CD14-positive monocyte (primary cell): Measurements from ENCODE around the gene TSHZ2. TPM values are rescaled to one million over a fixed set of nuclear protein-coding genes. Genes with fewer than 3 reads are reported as not detected.

Source experiments
- DNase-seq, 3 donors: peaks; one replicate each; pipeline ENCODE4 v3.0.0-alpha.2; 2011 to 2022
- H2AFZ ChIP-seq: 2 replicates; pipeline ENCODE4 v1.6.0; 2012; ENCODE audit warnings: mild to moderate bottlenecking, low read depth, low read length, inconsistent platforms; ENCODE audit not compliant: insufficient read depth, poor library complexity, severe bottlenecking
- H3K27ac ChIP-seq, 2 donors: 1 replicate in 1 of 2; 2 replicates in 1 of 2; pipeline ENCODE4 v1.5.1; 2012 to 2013; ENCODE audit warnings: low read length in 2 of 2, control low read depth in 1 of 2, inconsistent platforms in 1 of 2, low read depth in 1 of 2, mild to moderate bottlenecking in 1 of 2
- H3K27me3 ChIP-seq, 2 donors: one replicate each; pipeline versions ENCODE4 v1.6.0 to v1.6.1; 2011 to 2013; ENCODE audit warnings: low read length in 2 of 2; ENCODE audit not compliant: control insufficient read depth in 2 of 2, insufficient read depth in 2 of 2
- H3K36me3 ChIP-seq, 2 donors: replicated peaks in 1 of 2; 1 replicate in 1 of 2; 2 replicates in 1 of 2; pipeline versions ENCODE4 v1.5.1 to v1.6.1; 2012 to 2013; ENCODE audit warnings: low read length in 2 of 2, control low read depth in 1 of 2, inconsistent platforms in 1 of 2, mild to moderate bottlenecking in 1 of 2; ENCODE audit not compliant: insufficient read depth in 2 of 2, control insufficient read depth in 1 of 2
- H3K4me1 ChIP-seq, 2 donors: 1 replicate in 1 of 2; 2 replicates in 1 of 2; pipeline versions ENCODE4 v1.5.1 to v1.6.1; 2012 to 2013; ENCODE audit warnings: low read length in 2 of 2, control low read depth in 1 of 2, inconsistent platforms in 1 of 2, mild to moderate bottlenecking in 1 of 2, moderate library complexity in 1 of 2; ENCODE audit not compliant: insufficient read depth in 2 of 2, control insufficient read depth in 1 of 2
- H3K4me2 ChIP-seq: replicated peaks from 2 replicates; pipeline ENCODE3; 2012; ENCODE audit warnings: low read length, moderate library complexity, mild to moderate bottlenecking; ENCODE audit not compliant: poor library complexity, severe bottlenecking; ENCODE audit errors: extremely low read depth
- H3K4me3 ChIP-seq, 3 experiments: fragments of 200-600 bp in 1 of 3; sonication (generic) in 1 of 3; replicated peaks in 1 of 3; 1 replicate in 2 of 3; 2 replicates in 1 of 3; pipeline ENCODE4 v1.5.1; 2011 to 2013; ENCODE audit warnings: low read length in 3 of 3, mild to moderate bottlenecking in 3 of 3, control low read depth in 2 of 3, low read depth in 2 of 3, inconsistent platforms in 1 of 3, moderate library complexity in 1 of 3
- H3K79me2 ChIP-seq: 2 replicates; pipeline ENCODE4 v1.6.0; 2012; ENCODE audit warnings: mild to moderate bottlenecking, control low read depth, inconsistent platforms, low read length, moderate library complexity; ENCODE audit not compliant: insufficient read depth
- H3K9ac ChIP-seq: 2 replicates; pipeline ENCODE4 v1.6.0; 2017; ENCODE audit warnings: low read length, mild to moderate bottlenecking; ENCODE audit not compliant: insufficient read depth, poor library complexity, severe bottlenecking
- H3K9me3 ChIP-seq, 2 donors: replicated peaks in 1 of 2; 1 replicate in 1 of 2; 2 replicates in 1 of 2; pipeline versions ENCODE4 v1.5.1 to v1.6.1; 2012 to 2013; ENCODE audit warnings: low read length in 2 of 2, control low read depth in 1 of 2; ENCODE audit not compliant: control insufficient read depth in 1 of 2, insufficient read depth in 1 of 2
- H4K20me1 ChIP-seq: 2 replicates; pipeline ENCODE4 v1.6.0; 2012; ENCODE audit warnings: mild to moderate bottlenecking, low read length, control low read depth, moderate library complexity; ENCODE audit not compliant: insufficient read depth
- H3K27ac Mint-ChIP-seq, 7 donors: one replicate each; pipeline ENCODE4 v1.8.0; 2020; ENCODE audit warnings: mild to moderate bottlenecking in 7 of 7, mixed read lengths in 7 of 7, moderate library complexity in 6 of 7, inconsistent platforms in 2 of 7
- H3K27me3 Mint-ChIP-seq, 3 donors: one replicate each; pipeline ENCODE4 v1.8.0; 2021 to 2022; ENCODE audit warnings: low read depth in 3 of 3, mild to moderate bottlenecking in 3 of 3, mixed read lengths in 3 of 3, moderate library complexity in 3 of 3, inconsistent platforms in 1 of 3
- H3K36me3 Mint-ChIP-seq, 2 donors: one replicate each; pipeline ENCODE4 v1.8.0; 2020; ENCODE audit warnings: mixed read lengths in 2 of 2, inconsistent platforms in 1 of 2, mild to moderate bottlenecking in 1 of 2
- H3K4me1 Mint-ChIP-seq: one replicate; pipeline ENCODE4 v1.8.0; 2020; ENCODE audit warnings: mild to moderate bottlenecking, mixed read lengths
- H3K4me3 Mint-ChIP-seq, 2 donors: one replicate each; pipeline ENCODE4 v1.8.0; 2020; ENCODE audit warnings: mild to moderate bottlenecking in 2 of 2, mixed read lengths in 2 of 2, moderate library complexity in 1 of 2
- H3K9me3 Mint-ChIP-seq, 7 donors: one replicate each; pipeline ENCODE4 v1.8.0; 2020 to 2022; ENCODE audit warnings: mixed read lengths in 7 of 7, mild to moderate bottlenecking in 6 of 7, moderate library complexity in 6 of 7, inconsistent platforms in 2 of 7
- CTCF ChIP-seq: fragments of 200-600 bp; IDR thresholded peaks from one replicate; pipeline ENCODE4 v1.8.0; 2022; ENCODE audit warnings: antibody characterized with exemption, mild to moderate bottlenecking
- WGBS: methylation state at CpG from one replicate; pipeline ENCODE4 v1.1.5; 2013; ENCODE audit warnings: missing lambda C conversion rate; ENCODE audit not compliant: insufficient coverage; 5-methylcytosine and 5-hydroxymethylcytosine counted together
- intact Hi-C, 2 donors: fragments of 100-400 bp; cut with micrococcal nuclease; formaldehyde crosslinking; loops; one replicate each; pipeline versions ENCODE4 v1.15.0 to v1.15.1; 2023
- polyA plus RNA-seq, 3 donors: library from polyadenylated mRNA; depleted of rRNA in 1 of 3; unstranded in 2 of 3; stranded (reverse) in 1 of 3; fragments of 300-500 nt in 2 of 3; fragments of >200 nt in 1 of 3; fragmentation: Illumina TruSeq in 2 of 3; gene quantifications; 1 replicate in 2 of 3; 2 replicates in 1 of 3; pipeline ENCODE4 v1.2.3, GENCODE V29; 2012 to 2021

The TSHZ2 gene
- polyA plus RNA-seq, 3 donors = not detected

- Mint-ChIP-seq H3K27me3 (no peaks in the 10 kb centered on the region), H3K4me3 (no peak overlapping the region), H3K9me3 (peaks cover 0 to 9% (median 1%) of the 10 kb centered on the region in 7 donors), H3K4me1 (no peaks in the 10 kb centered on the region), H3K27ac (no peak overlapping the region), H3K36me3 (no peaks in the 10 kb centered on the region)
- H3K27ac ChIP-seq = no peak overlapping the region
- intact Hi-C loops = loop anchor here in 1 of 2 donors (10.0 kb wide), 1 partner anchor 63 kb away; no protein-coding TSS in a partner anchor
- DNase-seq = no peak
- no peak for TF ChIP-seq CTCF
- no peaks in the 10 kb centered on the region for H3K4me1 ChIP-seq
- no peak overlapping the region for H3K9ac ChIP-seq
- no peak overlapping the region for H3K4me3 ChIP-seq
- H3K9me3 ChIP-seq = peaks cover 0 to 5% of the 10 kb centered on the region in 2 donors
- H4K20me1 ChIP-seq = no peaks in the 10 kb centered on the region
- no peak overlapping the region for H2AFZ ChIP-seq
- no peaks in the 10 kb centered on the region for H3K79me2 ChIP-seq
- WGBS = no CpG with 5 or more reads among the region's 6 CpGs
- H3K36me3 ChIP-seq = no peaks in the 10 kb centered on the region
- no peaks in the 10 kb centered on the region for H3K27me3 ChIP-seq
- H3K4me2 ChIP-seq = no peak overlapping the region
These were observed 34.5 kb upstream of the TSHZ2 start for GRCh38 chr20:52937591-52938100.

DNA sequence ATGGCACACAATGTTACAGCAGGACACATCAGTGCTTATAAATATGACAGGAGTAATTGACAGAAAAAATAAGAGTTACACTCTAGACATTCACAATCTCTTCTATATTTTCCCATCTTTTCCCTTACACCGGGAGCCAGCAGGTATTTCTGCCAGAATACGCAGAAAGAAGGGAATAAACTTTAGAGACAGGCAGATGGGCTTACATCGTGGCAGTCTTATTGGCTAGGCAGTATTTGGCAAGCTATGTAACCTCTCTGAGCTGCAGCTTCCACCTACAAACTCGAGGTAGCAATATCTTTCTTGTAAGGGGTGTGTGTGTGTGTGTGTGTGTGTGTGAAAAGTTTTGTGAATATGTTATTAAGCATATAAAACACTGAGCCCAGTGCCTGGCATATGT, 33.0 kb upstream of the TSHZ2 start:
- no peaks in the 10 kb centered on the region for H4K20me1 ChIP-seq
- H3K4me3 ChIP-seq = no peak overlapping the region
- H3K36me3 ChIP-seq = no peaks in the 10 kb centered on the region
- no peak overlapping the region for H3K4me2 ChIP-seq
- H3K27ac Mint-ChIP-seq = no peak overlapping the region
- H3K4me1 ChIP-seq = no peaks in the 10 kb centered on the region
- no peak overlapping the region for H3K27ac ChIP-seq
- H3K36me3 Mint-ChIP-seq = no peaks in the 10 kb centered on the region
- no peak for DNase-seq
- no peak overlapping the region for H2AFZ ChIP-seq
- no peaks in the 10 kb centered on the region for H3K27me3 Mint-ChIP-seq
- no peak for TF ChIP-seq CTCF
- 85% methylated on average over 2 of the region's 4 CpGs for WGBS
- H3K4me1 Mint-ChIP-seq = no peaks in the 10 kb centered on the region
- H3K9me3 Mint-ChIP-seq = peaks cover 0 to 9% (median 1%) of the 10 kb centered on the region in 7 donors
- H3K9ac ChIP-seq = no peak overlapping the region
- peaks cover 0 to 5% of the 10 kb centered on the region in 2 donors for H3K9me3 ChIP-seq
- no peak overlapping the region for H3K4me3 Mint-ChIP-seq
- H3K27me3 ChIP-seq = no peaks in the 10 kb centered on the region
- intact Hi-C loops = loop anchor here in 1 of 2 donors (10.0 kb wide), 1 partner anchor 64 kb away; no protein-coding TSS in a partner anchor
- no peaks in the 10 kb centered on the region for H3K79me2 ChIP-seq
